Measurements from ENCODE around the gene PCDH9.

- TF ChIP-seq CTCF (IDR thresholded peaks at IDR 0.05 in 2 of 3, conservative IDR thresholded peaks at IDR 0.05 in 1 of 3; ENCODE audit: control insufficient read depth in 2 of 3, extremely low read depth in 1 of 3, insufficient read depth in 1 of 3, low read depth in 3 of 3, low read length in 3 of 3) (no peak), CREB1 (IDR thresholded peaks at IDR 0.05; ENCODE audit: low read depth) (no peak), GABPA (IDR thresholded peaks at IDR 0.05; ENCODE audit: low read depth) (no peak), BRCA1 (IDR thresholded peaks at IDR 0.05; ENCODE audit: low read depth, low read length) (no peak), TCF12 (IDR thresholded peaks at IDR 0.05; ENCODE audit: low read depth, low read length) (no peak), PBX3 (IDR thresholded peaks at IDR 0.05; ENCODE audit: insufficient replicate concordance, low read depth, low read length) (no peak), REST (IDR thresholded peaks at IDR 0.05; ENCODE audit: low read depth, low read length) (no peak), POU2F2 (IDR thresholded peaks at IDR 0.05; ENCODE audit: borderline replicate concordance, low read depth, low read length) (no peak), POLR2A (IDR thresholded peaks at IDR 0.05; ENCODE audit: low read depth, low read length) (no peak), RAD21 (IDR thresholded peaks at IDR 0.05; ENCODE audit: insufficient read depth, low read depth, low read length) (no peak), PAX5 (IDR thresholded peaks at IDR 0.05; ENCODE audit: borderline replicate concordance, low read depth, low read length) (no peak), MEF2A (IDR thresholded peaks at IDR 0.05; ENCODE audit: insufficient read depth, low read depth, low read length) (no peak)
Observed at GRCh38 chr13:66860878-66861417, 369.2 kb downstream of the PCDH9 start.
